DMS 273 (cell line): ENCODE data around the gene ISOC2.
A peak's percentile ranks its signal among the peaks of the same experiment; 100 is the strongest.

Experiments
- DNase-seq: peaks from one replicate; lab custom pipeline; 2025; ENCODE audit not compliant: unreplicated experiment; lab: John Stamatoyannopoulos, UW

The ISOC2 gene

GRCh38 chr19:55479451-55480230 is 18.2 kb upstream of the ISOC2 start:
- DNase-seq: no peak

- DNase-seq: no peak
These were observed 17.6 kb upstream of the ISOC2 start for GRCh38 chr19:55479045-55479444.

- no peak for DNase-seq
These were observed 16.9 kb upstream of the ISOC2 start for GRCh38 chr19:55478364-55478763.

GRCh38 chr19:55477905-55478304 is 16.5 kb upstream of the ISOC2 start:
- DNase-seq: no peak

GRCh38 chr19:55476100-55476775 is 14.8 kb upstream of the ISOC2 start, which contains the start of gene ZNF628:
Gene ZNF628 (plus strand): TSS chr19:55476617. CDS start chr19:55479911, 3,294 bp downstream.
- peak; percentile 99 for DNase-seq

DNA sequence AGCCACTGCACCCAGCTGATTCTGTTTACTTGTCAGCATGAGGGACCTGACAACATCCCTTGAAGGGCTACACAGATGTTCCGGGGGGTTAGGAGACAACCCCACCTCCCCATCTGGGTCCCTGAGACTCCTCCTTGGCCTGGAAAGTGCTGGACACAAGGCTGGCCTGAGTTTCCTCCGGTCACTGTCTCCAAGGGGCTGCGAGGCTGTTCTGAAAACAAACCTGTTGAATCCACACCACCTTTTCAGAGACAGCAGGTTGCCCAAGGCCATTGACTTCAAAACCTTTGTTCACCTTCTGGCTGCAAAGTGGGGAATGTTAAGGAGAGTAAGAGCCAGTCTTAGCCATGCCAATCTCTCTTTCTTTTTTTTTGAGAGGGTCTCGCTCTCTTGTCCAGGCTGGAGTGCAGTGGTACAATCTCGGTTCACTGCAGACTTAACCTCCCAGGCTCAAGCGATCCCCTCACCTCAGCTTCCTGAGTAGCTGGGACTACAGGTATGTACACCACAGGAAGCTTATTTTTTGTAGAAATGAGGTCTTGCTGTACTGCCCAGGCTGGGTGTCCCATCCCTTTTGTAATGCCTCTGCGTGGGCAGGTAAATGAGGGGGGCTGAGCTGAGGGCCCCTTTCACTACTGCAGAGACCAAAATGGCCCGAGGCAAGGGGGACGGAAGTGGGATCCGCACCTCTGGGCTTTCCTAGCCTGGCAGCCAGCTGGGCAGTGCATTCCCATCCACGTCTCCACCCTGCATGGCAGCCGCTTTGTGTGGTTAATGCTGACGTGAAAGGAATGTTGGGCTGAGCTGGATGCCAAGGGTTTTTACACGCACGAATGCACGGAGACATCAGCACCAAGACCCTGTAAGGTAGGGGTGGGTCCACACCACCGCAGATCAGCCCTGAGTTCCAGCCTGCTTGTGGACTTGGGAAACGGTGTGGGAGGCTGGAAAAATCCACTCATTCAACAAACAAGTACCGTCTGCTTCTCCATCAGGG is 13.1 kb upstream of the ISOC2 start:
- DNase-seq: no peak

DNA sequence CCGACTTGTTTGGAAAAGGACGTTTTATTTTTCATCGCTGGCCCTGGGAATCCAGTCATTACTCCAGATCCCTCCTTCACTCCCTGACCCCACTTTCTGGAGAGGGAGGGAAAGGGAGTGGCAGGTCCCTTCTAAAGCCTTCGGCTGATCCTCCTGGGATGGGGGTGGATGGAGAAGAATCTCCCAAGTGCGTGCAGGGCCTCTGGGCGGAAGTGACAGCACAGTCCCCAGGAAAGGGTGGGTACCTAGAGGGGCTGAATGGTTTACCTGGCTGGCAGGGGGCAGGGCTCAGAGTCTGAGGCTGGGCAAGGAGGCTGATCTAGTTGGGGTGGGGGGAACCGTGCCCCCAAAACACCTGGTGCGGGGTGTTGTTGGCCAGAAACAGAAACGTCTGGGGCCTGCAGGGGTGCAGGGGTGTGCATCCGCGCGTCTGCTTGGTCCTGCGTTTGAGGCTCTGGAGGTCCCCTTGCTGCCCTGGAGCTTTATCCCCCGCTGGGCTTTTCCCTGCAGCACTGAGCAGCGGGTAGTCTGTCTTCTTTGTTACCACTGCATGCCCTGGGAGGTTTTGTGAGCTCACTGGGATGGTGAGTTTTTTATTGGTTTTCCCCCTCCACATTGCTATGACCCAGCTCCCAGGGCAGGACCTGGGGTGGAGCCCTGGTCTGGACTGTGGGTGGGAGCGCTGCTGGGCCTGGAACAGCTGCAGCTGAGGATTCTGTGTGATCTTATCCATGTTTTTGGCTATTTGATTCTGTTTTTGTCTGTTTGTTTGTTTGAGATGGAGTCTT is 12.0 kb upstream of the ISOC2 start:
- DNase-seq: no peak

GRCh38 chr19:55472463-55472862 is 11.0 kb upstream of the ISOC2 start:
- no peak for DNase-seq

GRCh38 chr19:55471266-55471665 is 9.8 kb upstream of the ISOC2 start:
- no peak for DNase-seq

DNA sequence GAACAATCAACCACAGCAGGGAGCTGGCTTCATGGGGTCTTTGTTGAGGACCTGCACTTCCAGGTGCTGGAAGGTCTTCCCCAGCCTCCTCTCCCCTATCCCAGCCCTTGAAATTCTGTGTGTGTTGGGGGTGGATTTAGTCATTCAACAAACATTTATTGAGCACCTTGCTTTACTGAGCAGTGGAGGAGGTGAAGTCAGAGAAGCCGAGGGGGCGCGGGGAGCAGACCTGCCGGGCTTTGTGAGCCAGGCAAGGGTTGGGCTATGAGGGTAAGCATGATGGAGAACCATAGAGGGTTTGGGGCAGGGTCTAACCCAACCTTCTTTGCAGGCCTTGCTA is 6.6 kb upstream of the ISOC2 start:
- no peak for DNase-seq

DNA sequence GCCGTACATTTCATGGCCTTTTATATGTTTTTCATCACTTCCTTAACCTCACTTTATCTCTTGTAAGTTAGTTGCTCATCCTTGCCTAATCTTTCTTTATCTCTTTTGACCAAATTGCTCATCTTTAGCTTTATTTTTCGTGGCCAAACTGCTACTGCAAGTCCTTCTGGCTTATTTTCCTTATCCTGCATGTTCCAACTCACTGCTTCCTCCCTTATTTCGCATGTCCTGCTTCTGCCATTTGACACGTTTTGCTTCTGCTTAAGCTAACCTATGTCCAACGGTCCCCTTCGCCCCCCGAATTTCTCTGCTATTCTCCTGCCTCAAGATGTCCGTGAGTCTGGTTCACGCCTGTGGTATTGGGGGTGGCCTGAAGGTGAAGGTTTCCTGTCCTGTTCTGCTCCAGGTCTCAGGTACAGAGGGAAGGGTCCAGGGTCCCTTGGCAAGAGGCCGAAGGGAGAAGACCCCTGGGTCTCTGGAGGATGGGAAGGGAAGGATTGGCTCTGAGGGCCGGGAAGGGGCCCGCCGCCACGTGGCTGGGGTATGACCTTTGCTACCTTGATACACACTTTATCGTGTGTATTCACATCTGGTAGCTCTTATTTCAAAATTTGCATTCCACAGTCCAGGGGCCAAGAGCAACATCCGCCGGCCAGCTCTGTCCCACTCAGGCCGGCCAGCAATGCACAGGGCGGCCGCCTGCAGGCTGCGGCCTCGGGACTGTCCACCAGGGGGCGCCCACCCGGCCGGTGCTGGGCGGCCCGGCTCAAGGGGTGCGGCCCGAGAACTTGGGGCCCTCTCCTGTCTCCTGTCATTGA is 6.0 kb upstream of the ISOC2 start:
- DNase-seq: peak; percentile 64

DNA sequence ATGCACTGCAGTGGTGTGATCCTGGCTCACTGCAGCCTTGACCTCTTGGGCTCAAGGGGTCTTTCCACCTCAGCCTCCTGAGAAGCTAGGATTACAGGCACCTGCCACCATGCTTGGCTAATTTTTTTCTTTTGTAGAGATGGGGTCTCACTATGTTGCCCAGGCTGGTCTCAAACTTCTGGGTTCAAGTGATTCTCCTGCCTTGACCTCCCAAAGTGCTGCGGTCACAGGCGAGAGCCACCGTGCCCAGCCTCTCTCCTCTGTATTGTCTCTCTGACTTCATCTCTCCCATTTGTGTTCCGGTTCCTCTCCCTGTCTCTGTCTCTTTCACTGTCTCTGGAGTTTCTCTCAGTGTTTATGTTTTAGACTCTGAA is 4.8 kb upstream of the ISOC2 start:
- DNase-seq: no peak

DNA sequence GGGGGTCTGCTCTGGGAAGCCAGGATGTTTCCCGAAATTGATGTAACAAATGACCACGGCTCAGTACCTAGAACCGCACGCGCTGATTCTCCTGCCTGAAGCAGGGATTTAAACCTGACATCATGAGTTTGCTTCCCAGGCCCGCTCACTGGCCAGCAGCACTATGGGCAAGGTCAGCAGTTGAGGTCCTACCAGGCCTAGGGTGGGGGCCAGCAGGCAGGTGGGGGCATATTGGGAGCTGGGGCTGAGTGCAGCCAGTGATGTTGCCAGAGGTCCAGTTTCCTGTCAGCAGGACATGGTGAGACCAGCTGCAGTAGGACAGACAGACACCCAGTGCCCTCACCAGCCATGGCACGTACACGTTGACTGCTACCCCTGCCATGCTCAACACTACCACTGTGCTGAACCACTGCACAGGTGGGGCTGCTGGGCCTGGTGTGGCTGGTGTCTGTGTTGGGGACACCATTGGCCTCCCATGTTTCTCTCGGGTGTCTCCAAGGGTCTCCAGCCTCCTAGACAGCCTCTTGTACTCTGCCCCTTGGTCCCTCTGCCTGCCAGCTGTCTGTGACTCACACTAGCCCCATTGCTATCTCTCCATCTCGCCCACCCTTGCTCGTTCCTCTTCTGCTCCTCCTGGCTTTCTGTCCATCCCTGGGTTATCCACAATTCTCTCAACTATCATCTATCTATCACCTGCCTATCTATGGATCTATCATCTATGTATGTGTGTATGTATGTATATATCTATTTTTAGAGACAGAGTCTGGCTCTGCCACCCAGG is 4.2 kb upstream of the ISOC2 start:
- DNase-seq: no peak

- DNase-seq: no peak
These were observed 3.2 kb upstream of the ISOC2 start, which contains the start of gene C19orf85 for GRCh38 chr19:55464662-55465054. Gene C19orf85 (minus strand): TSS chr19:55464751. CDS start chr19:55464554, 197 bp downstream.

GRCh38 chr19:55464039-55464661 is 2.7 kb upstream of the ISOC2 start:
- no peak for DNase-seq

- DNase-seq: no peak
These were observed 2.2 kb upstream of the ISOC2 start for GRCh38 chr19:55463583-55464031.

DNA sequence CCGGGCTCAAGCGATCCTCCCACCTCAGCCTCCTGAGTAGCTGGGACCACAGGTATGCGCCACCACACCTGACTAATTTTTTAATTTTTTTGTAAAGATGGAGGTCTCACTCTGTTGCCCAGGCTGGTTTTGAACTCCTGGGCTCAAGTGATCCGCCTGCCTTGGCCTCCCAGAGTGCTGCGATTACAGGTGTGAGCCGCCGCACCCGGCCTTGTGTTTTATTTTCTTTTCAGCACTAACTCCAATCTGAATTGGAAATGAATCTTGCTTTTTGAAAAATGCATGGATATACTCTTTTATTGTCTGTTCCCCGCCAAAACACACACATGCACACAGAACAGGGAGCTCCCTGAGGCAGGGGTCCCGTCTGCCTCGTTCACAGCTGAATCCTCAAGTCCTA is 1.3 kb upstream of the ISOC2 start:
- DNase-seq: no peak

DNA sequence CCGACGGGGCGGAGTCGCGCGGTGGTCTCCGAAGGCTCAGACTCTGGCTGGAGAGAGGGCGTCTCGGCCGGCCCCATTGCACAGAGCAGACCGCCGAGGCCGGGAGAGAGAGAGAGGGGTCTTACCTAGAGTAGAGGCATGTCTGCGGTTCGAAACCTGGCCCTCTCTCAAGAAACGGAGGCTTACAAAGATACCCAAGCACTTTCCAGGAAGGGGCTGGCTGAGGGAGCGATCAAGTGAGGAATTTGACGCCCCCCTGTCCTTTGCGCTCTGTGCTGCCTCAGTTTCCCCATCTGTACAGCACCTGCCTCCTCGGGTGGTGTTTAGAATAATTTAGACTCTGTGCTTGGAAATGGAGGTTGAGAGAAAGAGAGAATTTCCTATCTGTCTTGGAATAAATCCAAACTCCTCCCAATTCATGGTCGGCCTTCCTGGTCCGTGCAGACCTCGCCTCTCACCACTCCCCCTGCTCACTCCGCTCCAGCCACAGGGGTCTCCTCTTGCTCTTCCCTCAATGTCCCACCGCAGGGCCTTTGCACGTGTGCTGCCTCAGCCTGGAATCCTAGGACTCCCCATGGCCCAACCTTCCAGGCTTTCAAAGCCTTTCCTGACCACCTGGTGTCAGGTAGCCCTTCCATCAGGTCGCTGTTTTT is 658 bp upstream of the ISOC2 start:
- peak; percentile 44 for DNase-seq
